ENCODE results near the gene SOX15.
A peak's percentile ranks its signal among the peaks of the same experiment; 100 is the strongest.
"Not testable (repeated sequence)": the region's sequence is repeated elsewhere in the genome, so short reads cannot be mapped to it uniquely, and the experiment has no call there.

The SOX15 gene

DNA sequence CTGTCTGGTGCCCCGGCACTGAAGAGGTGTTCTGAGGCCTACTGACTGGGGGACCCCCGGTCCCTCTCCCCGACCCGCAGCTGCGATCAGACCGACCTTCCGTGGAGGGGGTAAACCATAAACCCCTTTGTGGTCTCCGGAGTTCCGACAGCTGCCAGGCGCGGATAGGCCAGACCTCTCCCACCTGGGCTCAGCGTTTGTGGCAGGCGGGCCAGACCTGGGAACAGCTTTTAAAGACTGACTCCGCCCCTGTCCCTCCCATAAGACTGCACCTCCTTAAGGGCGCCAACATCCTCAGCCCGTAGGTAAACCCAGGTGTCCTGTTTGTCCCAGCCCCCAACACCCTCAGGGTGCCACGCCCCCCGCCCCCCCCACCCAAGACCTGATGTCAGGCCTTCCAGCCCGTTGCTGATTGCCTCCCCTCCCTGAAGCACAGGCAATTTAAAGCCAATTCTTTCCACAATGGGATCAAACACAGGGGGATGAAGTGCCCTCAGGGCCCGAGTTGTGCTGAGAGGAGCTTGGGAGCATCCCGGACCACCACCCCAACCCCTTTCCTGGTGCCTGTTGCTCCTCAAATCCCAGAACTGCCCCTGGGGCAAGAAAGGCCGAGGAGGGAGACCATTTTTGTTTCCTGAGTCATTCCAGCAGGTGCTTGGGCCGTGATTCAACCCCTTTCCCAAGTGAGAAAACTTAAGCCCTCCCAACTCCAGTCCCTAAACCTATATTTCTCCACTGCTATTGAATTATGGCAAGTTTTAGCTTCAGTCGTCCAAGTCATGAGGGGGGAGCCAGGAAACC lies at the start of gene SOX15:
SOX15 (minus strand) TSS at position 204 of the 801 bp plus-strand sequence. CDS start 418 bp downstream, outside the sequence.
- Histone ChIP-seq H3K36me3 (ENCODE audit: control insufficient read depth, insufficient read depth, low read length) (peaks cover 50% of the 10 kb centered on the region), H3K9ac (ENCODE audit: low read depth, low read length) (peak within 1 kb of the TSS; percentile 87), H3K4me1 (ENCODE audit: control insufficient read depth, insufficient read depth, low read length) (peaks cover 8% of the 10 kb centered on the region), H3K27me3 (ENCODE audit: control insufficient read depth, insufficient read depth, low read length) (no peaks in the 10 kb centered on the region), H3K9me3 (ENCODE audit: control insufficient read depth, insufficient read depth, low read length) (no peaks in the 10 kb centered on the region), H3K4me3 (ENCODE audit: low read depth, low read length) (peak within 1 kb of the TSS; percentile 73)

DNA sequence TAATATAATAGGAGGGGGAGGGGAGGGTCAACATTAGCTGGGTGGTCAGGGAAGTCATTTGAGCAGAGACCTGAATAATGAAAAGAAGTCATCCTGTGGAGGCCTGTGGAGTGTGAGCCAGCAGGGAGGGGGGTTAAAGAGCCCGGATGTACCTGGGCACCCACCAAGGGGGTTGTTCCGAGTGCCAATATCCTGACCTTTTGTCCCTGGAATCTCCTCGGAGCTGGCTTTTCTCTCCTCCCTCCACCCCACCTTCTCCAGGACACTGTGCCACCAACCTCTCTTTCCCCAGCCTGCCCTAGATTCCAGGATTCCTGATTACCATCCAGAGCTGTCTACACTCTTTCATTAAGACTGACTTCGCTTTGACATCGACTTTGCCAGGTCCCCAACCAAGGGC lies 46.3 kb upstream of the SOX15 start:
- H3K9ac ChIP-seq (ENCODE audit: low read depth, low read length) = no peak overlapping the region
- peaks cover 9% of the 10 kb centered on the region for H3K4me1 ChIP-seq (ENCODE audit: control insufficient read depth, insufficient read depth, low read length)
- H3K4me3 ChIP-seq (ENCODE audit: low read depth, low read length) = no peak overlapping the region
- no peaks in the 10 kb centered on the region for H3K36me3 ChIP-seq (ENCODE audit: control insufficient read depth, insufficient read depth, low read length)
- H3K27me3 ChIP-seq (ENCODE audit: control insufficient read depth, insufficient read depth, low read length) = no peaks in the 10 kb centered on the region
- H3K9me3 ChIP-seq (ENCODE audit: control insufficient read depth, insufficient read depth, low read length) = no peaks in the 10 kb centered on the region

DNA sequence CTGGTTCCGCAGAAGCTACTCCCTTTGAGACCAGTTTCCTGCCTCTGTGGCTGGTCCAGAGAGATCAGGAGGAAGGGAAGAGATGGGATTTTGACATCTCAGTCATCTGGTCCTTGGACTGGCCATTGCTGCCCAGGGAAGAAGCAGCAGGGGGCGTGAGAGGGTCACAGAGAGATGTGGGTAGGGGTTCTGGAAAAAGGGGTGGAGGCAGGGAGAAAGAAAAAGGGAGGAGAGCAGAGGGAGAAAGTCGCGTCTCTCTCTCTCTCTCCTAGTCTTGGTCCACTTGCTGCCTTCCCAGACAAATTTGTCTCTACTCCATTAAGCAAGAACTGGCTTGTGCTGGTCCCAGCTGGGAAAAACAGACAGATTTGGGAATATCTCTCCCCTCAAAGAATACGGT lies 44.5 kb upstream of the SOX15 start:
- no peaks in the 10 kb centered on the region for H3K27me3 ChIP-seq (ENCODE audit: control insufficient read depth, insufficient read depth, low read length)

DNA sequence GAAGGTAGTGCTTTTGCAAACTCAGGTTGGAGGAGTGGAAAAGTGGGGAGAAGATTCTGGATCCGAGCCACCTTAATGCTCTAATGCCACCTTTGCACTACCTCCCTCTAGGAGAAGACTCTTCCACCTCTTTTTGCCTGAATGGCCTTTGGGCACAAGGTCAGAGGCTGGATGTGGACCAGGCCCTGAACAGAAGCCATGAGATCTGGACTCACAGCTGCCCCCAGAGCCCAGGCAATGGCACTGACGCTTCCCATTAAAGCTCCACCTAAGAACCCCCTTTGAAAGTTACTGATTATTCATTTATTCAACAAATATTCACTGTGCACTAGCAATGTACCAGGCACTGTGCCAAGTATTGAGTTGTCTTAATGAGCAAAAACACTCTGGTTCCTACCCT lies 43.2 kb upstream of the SOX15 start:
- Histone ChIP-seq H3K9me3 (ENCODE audit: control insufficient read depth, insufficient read depth, low read length) (no peaks in the 10 kb centered on the region), H3K4me3 (ENCODE audit: low read depth, low read length) (no peak overlapping the region), H3K4me1 (ENCODE audit: control insufficient read depth, insufficient read depth, low read length) (peaks cover 9% of the 10 kb centered on the region), H3K9ac (ENCODE audit: low read depth, low read length) (no peak overlapping the region), H3K36me3 (ENCODE audit: control insufficient read depth, insufficient read depth, low read length) (no peaks in the 10 kb centered on the region), H3K27me3 (ENCODE audit: control insufficient read depth, insufficient read depth, low read length) (no peaks in the 10 kb centered on the region)

More for the DNA sequence above, 44.5 kb upstream of the SOX15 start:
- no peak overlapping the region for H3K4me3 ChIP-seq (ENCODE audit: low read depth, low read length)
- H3K36me3 ChIP-seq (ENCODE audit: control insufficient read depth, insufficient read depth, low read length) = no peaks in the 10 kb centered on the region
- H3K9ac ChIP-seq (ENCODE audit: low read depth, low read length) = no peak overlapping the region
- no peaks in the 10 kb centered on the region for H3K9me3 ChIP-seq (ENCODE audit: control insufficient read depth, insufficient read depth, low read length)
- peaks cover 9% of the 10 kb centered on the region for H3K4me1 ChIP-seq (ENCODE audit: control insufficient read depth, insufficient read depth, low read length)

DNA sequence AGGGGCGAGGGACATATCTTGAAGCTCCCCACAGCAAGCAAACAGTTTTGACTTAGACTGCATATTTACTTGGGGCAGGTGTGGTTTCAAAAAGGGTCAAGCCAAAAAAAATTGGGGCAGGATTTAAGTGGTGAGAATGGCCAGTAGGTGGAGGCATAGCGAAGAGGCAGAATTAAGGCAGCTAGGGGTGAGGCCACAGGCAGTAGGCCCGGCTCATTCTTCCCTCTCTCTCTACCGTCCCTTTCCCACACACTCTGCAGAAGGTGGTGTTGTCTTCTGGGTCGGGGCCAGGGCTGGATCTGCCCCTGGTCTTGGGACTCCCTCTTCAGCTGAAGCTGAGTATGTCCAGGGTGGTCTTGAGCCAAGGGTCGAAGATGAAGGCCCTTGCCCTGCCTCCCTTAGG lies 42.6 kb upstream of the SOX15 start:
- Histone ChIP-seq H3K27me3 (ENCODE audit: control insufficient read depth, insufficient read depth, low read length) (no peaks in the 10 kb centered on the region), H3K9me3 (ENCODE audit: control insufficient read depth, insufficient read depth, low read length) (no peaks in the 10 kb centered on the region), H3K9ac (ENCODE audit: low read depth, low read length) (no peak overlapping the region), H3K4me1 (ENCODE audit: control insufficient read depth, insufficient read depth, low read length) (peaks cover 9% of the 10 kb centered on the region), H3K4me3 (ENCODE audit: low read depth, low read length) (no peak overlapping the region), H3K36me3 (ENCODE audit: control insufficient read depth, insufficient read depth, low read length) (no peaks in the 10 kb centered on the region)

DNA sequence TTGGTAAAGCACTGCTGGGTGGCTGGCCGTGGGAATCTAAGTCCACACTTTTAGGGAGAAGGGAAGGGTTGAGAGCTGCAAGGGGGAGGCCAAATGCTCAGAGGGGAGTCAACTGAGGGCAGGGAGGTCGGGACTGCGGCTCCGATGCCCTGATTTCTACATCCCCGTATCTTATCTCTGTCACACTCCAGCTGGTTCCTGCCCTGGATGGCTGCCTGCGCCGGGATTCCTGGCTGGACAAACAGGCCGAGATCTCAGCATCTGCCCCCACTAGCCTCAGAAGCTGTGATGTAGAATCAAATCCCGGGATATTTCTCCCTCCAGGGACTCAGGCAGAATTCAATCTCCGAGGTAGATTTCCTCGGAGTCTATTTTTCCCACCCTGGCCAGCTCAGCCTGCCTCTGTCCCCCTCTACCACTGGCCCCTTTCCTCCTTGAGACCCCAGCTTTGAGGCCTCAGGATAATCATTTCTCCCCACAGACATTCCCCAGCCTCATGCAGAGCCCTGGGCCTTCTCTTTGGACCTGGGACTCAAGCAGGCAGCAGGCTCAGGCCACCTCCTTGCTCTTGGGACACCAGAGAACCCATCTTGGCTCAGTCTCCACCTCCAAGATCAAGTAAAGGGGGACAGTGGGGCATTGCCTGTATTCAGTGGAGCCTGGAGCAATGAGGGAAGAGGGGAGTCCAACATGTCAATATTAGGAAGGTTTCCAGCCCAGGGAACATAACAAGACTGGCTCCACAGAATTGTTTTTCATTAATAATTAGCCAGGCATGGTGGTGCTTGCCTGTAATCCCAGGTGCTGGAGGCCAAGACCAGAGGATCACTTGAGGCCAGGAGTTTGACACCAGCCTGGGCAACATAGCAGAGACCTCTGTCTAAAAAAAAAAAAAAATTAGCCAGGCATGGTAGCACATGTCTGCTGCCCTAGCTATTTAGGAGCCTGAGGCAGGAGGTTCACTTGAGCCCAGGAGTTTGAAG lies 41.8 kb upstream of the SOX15 start:
- H3K9ac ChIP-seq (ENCODE audit: low read depth, low read length) = no peak overlapping the region
- H3K36me3 ChIP-seq (ENCODE audit: control insufficient read depth, insufficient read depth, low read length) = no peaks in the 10 kb centered on the region

DNA sequence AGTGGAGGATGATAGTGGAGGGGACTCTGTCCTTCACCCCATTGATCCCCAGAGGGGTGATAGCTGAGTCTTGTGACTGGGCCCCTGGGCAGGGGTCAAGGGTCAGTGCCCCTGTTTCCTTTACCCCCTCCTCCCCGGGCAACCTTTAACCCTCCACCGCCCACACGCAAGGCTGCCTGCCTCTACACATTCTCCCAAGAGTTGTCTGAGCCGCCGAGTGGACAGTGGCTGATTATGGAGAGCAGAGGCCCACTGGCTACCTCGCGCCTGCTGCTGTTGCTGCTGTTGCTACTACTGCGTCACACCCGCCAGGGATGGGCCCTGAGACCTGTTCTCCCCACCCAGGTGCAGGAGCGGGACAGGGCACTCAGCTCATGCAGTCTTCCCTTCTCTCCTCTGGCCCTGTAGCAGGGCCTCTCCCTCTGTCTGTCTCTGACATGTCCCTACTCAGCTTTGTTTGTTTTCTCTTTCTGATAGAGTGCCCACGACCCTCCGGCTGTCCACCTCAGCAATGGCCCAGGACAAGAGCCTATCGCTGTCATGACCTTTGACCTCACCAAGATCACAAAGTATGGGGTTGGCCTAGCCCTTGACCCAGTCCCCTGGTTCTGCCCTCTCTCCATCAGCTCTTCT lies 40.2 kb upstream of the SOX15 start, which contains the start of gene SHBG:
SHBG (plus strand) TSS at position 197 of the 633 bp plus-strand sequence; CDS start at position 235, 38 bp downstream.
- no peaks in the 10 kb centered on the region for H3K27me3 ChIP-seq (ENCODE audit: control insufficient read depth, insufficient read depth, low read length)
- peaks cover 7% of the 10 kb centered on the region for H3K4me1 ChIP-seq (ENCODE audit: control insufficient read depth, insufficient read depth, low read length)
- no peak within 1 kb of the TSS for H3K9ac ChIP-seq (ENCODE audit: low read depth, low read length)
- peaks cover 6% of the 10 kb centered on the region for H3K36me3 ChIP-seq (ENCODE audit: control insufficient read depth, insufficient read depth, low read length)
- no peak within 1 kb of the TSS for H3K4me3 ChIP-seq (ENCODE audit: low read depth, low read length)
- no peaks in the 10 kb centered on the region for H3K9me3 ChIP-seq (ENCODE audit: control insufficient read depth, insufficient read depth, low read length)

More for the DNA sequence above, 41.8 kb upstream of the SOX15 start:
- Histone ChIP-seq H3K4me3 (ENCODE audit: low read depth, low read length) (no peak overlapping the region), H3K9me3 (ENCODE audit: control insufficient read depth, insufficient read depth, low read length) (no peaks in the 10 kb centered on the region), H3K4me1 (ENCODE audit: control insufficient read depth, insufficient read depth, low read length) (peaks cover 10% of the 10 kb centered on the region), H3K27me3 (ENCODE audit: control insufficient read depth, insufficient read depth, low read length) (no peaks in the 10 kb centered on the region)

GRCh38 chr17:7627250-7628121 lies 37.6 kb upstream of the SOX15 start, which contains the start of gene SAT2:
Gene SAT2 (minus strand): TSS chr17:7627821. CDS start chr17:7627635, 186 bp downstream.
- H3K4me1 ChIP-seq (ENCODE audit: control insufficient read depth, insufficient read depth, low read length) = peaks cover 4% of the 10 kb centered on the region
- peaks cover 6% of the 10 kb centered on the region for H3K36me3 ChIP-seq (ENCODE audit: control insufficient read depth, insufficient read depth, low read length)
- H3K27me3 ChIP-seq (ENCODE audit: control insufficient read depth, insufficient read depth, low read length) = no peaks in the 10 kb centered on the region
- H3K4me3 ChIP-seq (ENCODE audit: low read depth, low read length) = peak within 1 kb of the TSS; percentile 91
- H3K9me3 ChIP-seq (ENCODE audit: control insufficient read depth, insufficient read depth, low read length) = no peaks in the 10 kb centered on the region
- H3K9ac ChIP-seq (ENCODE audit: low read depth, low read length) = peak within 1 kb of the TSS; percentile 88

- H3K9me3 ChIP-seq (ENCODE audit: control insufficient read depth, insufficient read depth, low read length) = no peaks in the 10 kb centered on the region
- peaks cover 4% of the 10 kb centered on the region for H3K4me1 ChIP-seq (ENCODE audit: control insufficient read depth, insufficient read depth, low read length)
- peaks cover 6% of the 10 kb centered on the region for H3K36me3 ChIP-seq (ENCODE audit: control insufficient read depth, insufficient read depth, low read length)
- H3K9ac ChIP-seq (ENCODE audit: low read depth, low read length) = peak overlapping the region; percentile 88
- peak overlapping the region; percentile 91 for H3K4me3 ChIP-seq (ENCODE audit: low read depth, low read length)
- no peaks in the 10 kb centered on the region for H3K27me3 ChIP-seq (ENCODE audit: control insufficient read depth, insufficient read depth, low read length)
Measured at GRCh38 chr17:7626956-7627249, 37.0 kb upstream of the SOX15 start.

DNA sequence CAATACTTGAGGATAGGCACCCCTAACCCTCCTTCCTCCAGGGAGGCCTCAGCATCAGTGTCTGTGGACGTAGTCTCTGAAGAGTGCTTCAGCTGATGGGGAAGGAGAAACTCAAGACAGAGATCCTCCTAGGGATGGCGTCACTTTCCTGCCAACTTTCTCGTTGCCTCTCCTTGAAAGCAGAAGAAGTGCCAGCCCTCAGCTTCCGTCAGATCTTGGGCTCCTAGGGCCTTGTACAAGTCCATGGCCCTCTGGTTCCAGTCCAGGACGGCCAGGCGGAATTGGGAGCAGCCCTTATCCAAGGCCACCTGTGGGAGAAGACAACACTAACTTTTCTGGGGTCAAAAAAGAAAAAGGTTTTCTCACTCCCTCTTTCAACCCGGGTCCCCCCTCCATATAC lies 36.4 kb upstream of the SOX15 start:
- H3K4me3 ChIP-seq (ENCODE audit: low read depth, low read length) = peak overlapping the region; percentile 91
- H3K4me1 ChIP-seq (ENCODE audit: control insufficient read depth, insufficient read depth, low read length) = peaks cover 4% of the 10 kb centered on the region
- no peaks in the 10 kb centered on the region for H3K27me3 ChIP-seq (ENCODE audit: control insufficient read depth, insufficient read depth, low read length)
- H3K9ac ChIP-seq (ENCODE audit: low read depth, low read length) = peak overlapping the region; percentile 88
- peaks cover 6% of the 10 kb centered on the region for H3K36me3 ChIP-seq (ENCODE audit: control insufficient read depth, insufficient read depth, low read length)
- H3K9me3 ChIP-seq (ENCODE audit: control insufficient read depth, insufficient read depth, low read length) = no peaks in the 10 kb centered on the region

DNA sequence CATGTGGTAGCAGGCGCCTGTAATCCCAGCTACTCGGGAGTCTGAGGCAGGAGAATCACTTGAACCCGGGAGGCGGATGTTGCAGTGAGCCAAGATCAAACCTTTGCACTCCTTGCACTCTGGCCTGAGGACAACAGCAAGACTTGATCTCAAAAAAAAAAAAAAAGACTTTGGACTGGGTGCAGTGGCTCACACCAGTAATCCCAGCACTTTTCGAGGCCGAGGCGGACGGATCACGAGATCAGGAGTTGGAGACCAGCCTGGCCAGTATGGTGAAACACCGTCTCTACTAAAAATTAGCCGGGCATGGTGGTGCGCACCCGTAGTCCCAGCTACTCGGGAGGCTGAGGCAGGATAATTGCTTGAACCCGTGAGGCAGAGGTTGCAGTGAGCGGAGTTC lies 35.9 kb upstream of the SOX15 start:
- H3K36me3 ChIP-seq (ENCODE audit: control insufficient read depth, insufficient read depth, low read length); H3K9me3 ChIP-seq (ENCODE audit: control insufficient read depth, insufficient read depth, low read length); H3K27me3 ChIP-seq (ENCODE audit: control insufficient read depth, insufficient read depth, low read length); H3K9ac ChIP-seq (ENCODE audit: low read depth, low read length); H3K4me3 ChIP-seq (ENCODE audit: low read depth, low read length); H3K4me1 ChIP-seq (ENCODE audit: control insufficient read depth, insufficient read depth, low read length): not testable (repeated sequence)
